ENCODE results near the gene SAMD4A.

DNA sequence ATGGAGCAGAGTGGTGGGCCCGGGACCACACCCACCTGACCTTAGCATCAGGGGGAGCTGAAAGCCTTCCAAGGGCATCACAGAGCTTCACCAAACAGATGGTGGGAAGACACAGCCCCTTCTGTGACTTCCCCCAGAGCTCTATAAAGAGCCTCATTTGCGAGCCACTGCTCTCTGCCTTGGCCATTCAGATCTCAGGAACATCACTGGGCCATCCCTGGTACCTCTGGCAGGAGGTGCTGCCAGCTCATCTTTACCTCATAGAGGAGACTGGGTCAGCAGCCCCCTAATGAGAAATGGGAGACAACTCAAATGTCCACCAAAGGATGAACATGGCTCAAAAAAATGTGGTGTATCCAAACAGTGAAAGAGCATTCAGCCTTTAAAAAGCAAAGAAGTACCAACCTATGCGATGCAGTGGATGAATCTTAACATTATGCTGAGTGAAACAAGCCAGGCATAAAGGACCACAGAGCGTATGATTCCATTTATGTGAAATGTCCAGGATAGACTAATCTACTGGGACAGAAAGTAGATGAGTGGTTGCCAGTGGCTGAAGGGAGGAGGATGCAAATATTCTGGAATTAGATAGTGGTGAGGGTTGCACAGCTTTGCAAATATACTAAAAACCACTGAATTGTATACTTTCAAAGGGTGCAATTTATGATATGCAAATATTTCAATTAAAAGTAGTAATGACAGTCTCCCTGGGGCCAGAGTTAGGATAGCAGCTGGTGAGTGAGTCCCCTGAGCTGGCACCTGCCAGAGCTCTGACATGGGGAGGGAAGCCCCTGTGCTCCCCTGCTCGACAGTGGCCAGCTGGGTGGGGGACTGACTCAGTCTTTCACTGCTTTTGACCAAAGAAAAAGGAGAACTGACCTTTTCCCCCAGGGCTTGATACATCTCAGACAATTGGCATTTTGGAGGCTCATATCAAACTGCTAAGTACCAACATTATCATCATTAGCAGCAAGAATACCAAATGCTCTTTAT, 219.1 kb downstream of the SAMD4A start:
- TF ChIP-seq, protein P1, sequence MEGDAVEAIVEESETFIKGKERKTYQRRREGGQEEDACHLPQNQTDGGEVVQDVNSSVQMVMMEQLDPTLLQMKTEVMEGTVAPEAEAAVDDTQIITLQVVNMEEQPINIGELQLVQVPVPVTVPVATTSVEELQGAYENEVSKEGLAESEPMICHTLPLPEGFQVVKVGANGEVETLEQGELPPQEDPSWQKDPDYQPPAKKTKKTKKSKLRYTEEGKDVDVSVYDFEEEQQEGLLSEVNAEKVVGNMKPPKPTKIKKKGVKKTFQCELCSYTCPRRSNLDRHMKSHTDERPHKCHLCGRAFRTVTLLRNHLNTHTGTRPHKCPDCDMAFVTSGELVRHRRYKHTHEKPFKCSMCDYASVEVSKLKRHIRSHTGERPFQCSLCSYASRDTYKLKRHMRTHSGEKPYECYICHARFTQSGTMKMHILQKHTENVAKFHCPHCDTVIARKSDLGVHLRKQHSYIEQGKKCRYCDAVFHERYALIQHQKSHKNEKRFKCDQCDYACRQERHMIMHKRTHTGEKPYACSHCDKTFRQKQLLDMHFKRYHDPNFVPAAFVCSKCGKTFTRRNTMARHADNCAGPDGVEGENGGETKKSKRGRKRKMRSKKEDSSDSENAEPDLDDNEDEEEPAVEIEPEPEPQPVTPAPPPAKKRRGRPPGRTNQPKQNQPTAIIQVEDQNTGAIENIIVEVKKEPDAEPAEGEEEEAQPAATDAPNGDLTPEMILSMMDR (IDR thresholded peaks at IDR 0.05), result no peak
- no peak for TF ChIP-seq EP300 (IDR thresholded peaks at IDR 0.05)

Measured in stomach (tissue), 4 donors.